Chondrocyte (in vitro differentiated cells): ENCODE measurements around the gene C2orf92. TPM values are rescaled to one million over a fixed set of nuclear protein-coding genes. Genes with fewer than 3 reads are reported as not detected.
"Not testable (repeated sequence)": the region's sequence is repeated elsewhere in the genome, so short reads cannot be mapped to it uniquely, and the experiment has no call there.

Experiments
- DNase-seq: peaks from one replicate; pipeline ENCODE4 v3.0.0; 2021; ENCODE audit warnings: mixed read lengths, low spot score
- H3K27ac Mint-ChIP-seq: one replicate; pipeline ENCODE4 v1.8.0; 2021; ENCODE audit warnings: mild to moderate bottlenecking, moderate library complexity, mixed read lengths; ENCODE audit not compliant: unreplicated experiment
- H3K27me3 Mint-ChIP-seq: 2 replicates; pipeline ENCODE4 v1.8.0; 2021; ENCODE audit warnings: low read depth, mixed read lengths
- H3K36me3 Mint-ChIP-seq: 2 replicates; pipeline ENCODE4 v1.8.0; 2021; ENCODE audit warnings: low read depth, mixed read lengths
- H3K4me1 Mint-ChIP-seq: 2 replicates; pipeline ENCODE4 v1.8.0; 2021; ENCODE audit warnings: low read depth, mild to moderate bottlenecking, mixed read lengths
- H3K4me3 Mint-ChIP-seq: one replicate; pipeline ENCODE4 v1.8.0; 2021; ENCODE audit warnings: mild to moderate bottlenecking, moderate library complexity, mixed read lengths; ENCODE audit not compliant: unreplicated experiment
- H3K9me3 Mint-ChIP-seq: 2 replicates; pipeline ENCODE4 v1.8.0; 2021; ENCODE audit warnings: low read depth, mixed read lengths
- total RNA-seq: library from RNA; stranded (reverse); gene quantifications from 3 replicates; pipeline ENCODE4 v1.2.1, GENCODE V29; 2021
- TF ChIP-seq, protein P1 (sequence below): fragments of 200-600 bp; sonication (generic); IDR thresholded peaks from 2 replicates; pipeline ENCODE4 v1.5.0; 2021; ENCODE audit warnings: antibody characterized with exemption, mild to moderate bottlenecking, moderate library complexity

Gene C2orf92
- total RNA-seq, 1 donor from 2014 or later: 8.8 TPM

DNA sequence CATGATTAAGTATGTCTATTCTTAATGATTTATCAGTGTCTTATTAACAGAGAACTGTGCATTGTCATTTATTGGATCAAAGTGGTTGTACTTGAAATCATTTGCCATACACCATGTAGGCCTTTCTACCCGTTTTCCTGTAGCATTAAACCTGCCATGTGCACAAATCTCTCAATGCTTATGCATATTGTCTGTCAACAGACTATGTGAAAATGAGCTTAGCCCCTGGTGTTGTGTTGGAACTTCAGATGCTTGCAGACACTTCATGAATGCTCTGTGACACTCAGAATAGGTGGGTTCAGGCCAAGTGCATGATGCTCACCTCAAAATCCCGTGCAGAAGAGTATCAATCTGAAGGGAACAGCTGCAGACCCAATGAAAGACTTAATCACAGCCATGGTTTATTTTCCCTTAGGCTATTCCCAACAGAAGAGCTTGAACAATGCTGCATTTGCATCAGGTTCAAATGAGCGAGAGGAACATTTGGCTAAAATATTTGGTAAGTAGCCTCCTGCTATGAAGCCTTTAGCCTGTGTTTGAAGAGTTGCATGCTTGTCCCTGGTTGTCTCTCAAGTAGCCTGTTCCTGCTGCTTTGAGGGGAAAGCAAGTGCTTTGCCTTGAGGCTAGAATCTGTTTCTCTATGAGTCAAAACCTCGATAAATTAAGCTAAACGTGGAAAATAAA lies 6.1 kb downstream of the C2orf92 start:
- Mint-ChIP-seq H3K4me1 (peaks cover 8% of the 10 kb centered on the region), H3K27ac (no peak overlapping the region), H3K36me3 (peaks cover 6% of the 10 kb centered on the region), H3K9me3 (no peaks in the 10 kb centered on the region), H3K4me3 (no peak overlapping the region), H3K27me3 (no peaks in the 10 kb centered on the region)
- no peak for DNase-seq
- TF ChIP-seq, protein P1, sequence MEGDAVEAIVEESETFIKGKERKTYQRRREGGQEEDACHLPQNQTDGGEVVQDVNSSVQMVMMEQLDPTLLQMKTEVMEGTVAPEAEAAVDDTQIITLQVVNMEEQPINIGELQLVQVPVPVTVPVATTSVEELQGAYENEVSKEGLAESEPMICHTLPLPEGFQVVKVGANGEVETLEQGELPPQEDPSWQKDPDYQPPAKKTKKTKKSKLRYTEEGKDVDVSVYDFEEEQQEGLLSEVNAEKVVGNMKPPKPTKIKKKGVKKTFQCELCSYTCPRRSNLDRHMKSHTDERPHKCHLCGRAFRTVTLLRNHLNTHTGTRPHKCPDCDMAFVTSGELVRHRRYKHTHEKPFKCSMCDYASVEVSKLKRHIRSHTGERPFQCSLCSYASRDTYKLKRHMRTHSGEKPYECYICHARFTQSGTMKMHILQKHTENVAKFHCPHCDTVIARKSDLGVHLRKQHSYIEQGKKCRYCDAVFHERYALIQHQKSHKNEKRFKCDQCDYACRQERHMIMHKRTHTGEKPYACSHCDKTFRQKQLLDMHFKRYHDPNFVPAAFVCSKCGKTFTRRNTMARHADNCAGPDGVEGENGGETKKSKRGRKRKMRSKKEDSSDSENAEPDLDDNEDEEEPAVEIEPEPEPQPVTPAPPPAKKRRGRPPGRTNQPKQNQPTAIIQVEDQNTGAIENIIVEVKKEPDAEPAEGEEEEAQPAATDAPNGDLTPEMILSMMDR: no peak

DNA sequence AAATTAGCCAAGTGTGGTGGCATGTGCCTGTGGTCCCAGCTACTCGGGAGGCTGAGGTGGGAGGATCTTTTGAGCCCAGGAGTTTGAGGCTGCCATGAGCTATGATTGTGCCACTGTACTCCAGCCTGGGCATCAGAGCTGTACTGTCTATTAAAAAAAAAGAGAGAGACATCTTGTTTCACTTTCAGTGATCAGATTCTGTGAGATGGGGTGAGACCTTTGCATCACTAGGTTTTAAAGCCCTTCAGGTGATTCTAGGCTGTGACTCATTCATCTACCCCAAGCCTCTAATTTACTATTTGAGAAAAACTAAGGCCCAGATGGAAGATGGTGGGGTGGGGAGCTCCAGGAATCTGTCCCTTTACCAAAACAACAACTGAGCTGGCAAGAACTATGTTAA lies 7.1 kb downstream of the C2orf92 start:
- DNase-seq: no peak
- H3K9me3 Mint-ChIP-seq: peaks cover 3% of the 10 kb centered on the region
- no peak overlapping the region for H3K27ac Mint-ChIP-seq
- H3K36me3 Mint-ChIP-seq: peaks cover 6% of the 10 kb centered on the region
- H3K4me1 Mint-ChIP-seq: peaks cover 8% of the 10 kb centered on the region
- no peak overlapping the region for H3K4me3 Mint-ChIP-seq
- H3K27me3 Mint-ChIP-seq: no peaks in the 10 kb centered on the region
- TF ChIP-seq, protein P1: no peak

DNA sequence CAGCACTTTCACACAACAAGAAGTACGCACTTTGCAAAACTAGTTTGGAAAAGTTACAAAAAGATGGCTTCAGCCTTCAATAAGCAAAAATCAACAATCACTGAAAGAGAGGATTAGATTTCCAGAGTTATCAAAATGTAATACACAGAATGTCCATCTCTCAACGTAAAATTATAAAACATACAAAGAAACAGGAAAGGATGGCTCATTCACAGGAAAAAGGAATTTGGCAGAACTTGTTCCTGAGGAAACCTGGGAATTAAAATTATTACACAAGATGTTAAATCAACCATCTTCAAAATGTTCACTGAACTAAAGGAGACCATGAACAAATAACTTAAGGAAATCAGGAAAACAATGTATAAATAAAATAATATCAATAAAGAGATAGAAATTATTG lies 8.0 kb downstream of the C2orf92 start:
- no peak for DNase-seq
- Mint-ChIP-seq H3K27ac (no peak overlapping the region), H3K4me1 (peaks cover 8% of the 10 kb centered on the region), H3K9me3 (peaks cover 3% of the 10 kb centered on the region), H3K4me3 (no peak overlapping the region), H3K27me3 (no peaks in the 10 kb centered on the region), H3K36me3 (peaks cover 6% of the 10 kb centered on the region)
- TF ChIP-seq, protein P1: no peak

DNA sequence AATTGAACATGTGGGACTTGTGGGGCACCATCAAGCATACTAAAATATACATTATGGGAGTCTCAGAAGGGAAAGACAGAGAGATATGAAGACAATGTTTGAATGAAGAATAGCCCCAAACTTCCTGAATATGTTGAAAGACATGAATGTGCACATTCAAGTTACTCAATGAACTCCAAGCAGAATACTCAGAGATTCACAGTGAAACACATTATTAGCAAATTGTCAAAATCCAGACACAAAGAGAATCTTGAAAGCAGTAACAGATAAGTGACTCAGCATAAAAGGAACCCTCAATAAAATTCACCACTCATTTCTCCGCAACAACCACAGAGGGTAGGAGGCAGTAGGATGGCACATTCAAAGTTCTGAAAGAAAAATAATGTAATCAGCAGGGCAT lies 8.8 kb downstream of the C2orf92 start:
- H3K27ac Mint-ChIP-seq: no peak overlapping the region
- no peak for DNase-seq
- peaks cover under 1% of the 10 kb centered on the region for H3K4me1 Mint-ChIP-seq
- H3K36me3 Mint-ChIP-seq: peaks cover 6% of the 10 kb centered on the region
- TF ChIP-seq, protein P1: no peak
- H3K27me3 Mint-ChIP-seq: no peaks in the 10 kb centered on the region
- no peak overlapping the region for H3K4me3 Mint-ChIP-seq
- H3K9me3 Mint-ChIP-seq: peaks cover 3% of the 10 kb centered on the region

DNA sequence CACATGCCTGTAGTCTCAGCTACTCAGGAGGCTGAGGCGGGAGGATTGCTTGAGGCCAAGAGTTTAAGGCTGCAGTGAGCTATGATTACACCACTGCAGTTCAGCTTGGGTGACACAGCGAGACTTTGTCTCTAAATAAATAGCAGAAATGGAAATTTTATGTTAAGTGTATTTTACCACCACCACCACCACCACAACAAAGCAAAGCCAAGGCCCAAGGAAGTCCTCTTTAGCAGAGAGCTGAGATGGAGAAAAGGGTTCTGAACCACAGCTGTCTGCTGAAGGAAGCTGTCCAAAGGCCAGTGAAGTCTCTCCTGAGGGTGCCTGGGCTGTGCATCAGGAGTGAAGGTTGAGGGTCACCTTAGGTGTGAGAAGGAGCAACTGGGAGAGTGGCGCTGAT lies 17.7 kb downstream of the C2orf92 start:
- not testable (repeated sequence) for H3K9me3 Mint-ChIP-seq, DNase-seq, H3K4me3 Mint-ChIP-seq, H3K27me3 Mint-ChIP-seq, H3K4me1 Mint-ChIP-seq, H3K27ac Mint-ChIP-seq, H3K36me3 Mint-ChIP-seq
